GM13977 (cell line): ENCODE results near the gene INMT.

Source experiments
- DNase-seq: peaks from one replicate; pipeline ENCODE4 v3.0.0; 2012; ENCODE audit warnings: low spot score
- in situ Hi-C: fragments of 300-500 bp; cut with MboI; formaldehyde crosslinking; loops from one replicate; pipeline ENCODE4 v1.12.0; 2022; ENCODE audit warnings: low sequenced_read_pairs, low pct_unique_long_range_greater_than_20kb, mixed read lengths, inconsistent platforms; ENCODE audit not compliant: unreplicated experiment
- TF ChIP-seq, protein P1 (sequence below): IDR thresholded peaks from 2 replicates; pipeline ENCODE4 v1.5.1; 2012; ENCODE audit warnings: mild to moderate bottlenecking, control low read depth; ENCODE audit not compliant: insufficient read depth; ENCODE audit errors: extremely low read depth, missing control alignments

INMT gene

DNA sequence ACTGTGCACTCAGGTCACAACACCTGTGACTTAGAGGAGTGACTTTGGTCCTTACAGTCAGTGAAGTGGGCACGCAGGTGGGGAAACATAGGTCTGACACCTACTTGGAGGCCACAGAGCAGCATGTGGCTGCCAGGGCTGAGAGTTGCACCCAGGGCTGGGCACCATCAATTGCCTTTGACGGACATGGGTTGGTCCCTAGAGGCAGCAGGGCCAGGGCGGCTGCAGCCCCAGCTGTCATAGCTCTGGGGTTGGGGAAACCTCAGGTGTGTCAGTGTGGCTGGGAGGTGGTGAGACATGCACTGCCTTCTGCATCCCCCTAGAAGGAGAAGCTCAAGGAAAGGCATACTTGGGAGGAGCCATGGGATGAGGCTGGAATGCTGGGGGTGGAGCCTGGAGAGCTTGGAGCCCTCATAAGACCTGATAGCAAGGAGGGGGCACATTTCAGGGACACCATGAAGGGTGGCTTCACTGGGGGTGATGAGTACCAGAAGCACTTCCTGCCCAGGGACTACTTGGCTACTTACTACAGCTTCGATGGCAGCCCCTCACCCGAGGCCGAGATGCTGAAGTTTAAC is at the start of gene INMT:
Gene INMT, plus strand, starts transcription at position 440 of the 578 bp plus-strand sequence. Its CDS starts 16 bp downstream, at position 456.
- no peak for DNase-seq
- TF ChIP-seq, protein P1, sequence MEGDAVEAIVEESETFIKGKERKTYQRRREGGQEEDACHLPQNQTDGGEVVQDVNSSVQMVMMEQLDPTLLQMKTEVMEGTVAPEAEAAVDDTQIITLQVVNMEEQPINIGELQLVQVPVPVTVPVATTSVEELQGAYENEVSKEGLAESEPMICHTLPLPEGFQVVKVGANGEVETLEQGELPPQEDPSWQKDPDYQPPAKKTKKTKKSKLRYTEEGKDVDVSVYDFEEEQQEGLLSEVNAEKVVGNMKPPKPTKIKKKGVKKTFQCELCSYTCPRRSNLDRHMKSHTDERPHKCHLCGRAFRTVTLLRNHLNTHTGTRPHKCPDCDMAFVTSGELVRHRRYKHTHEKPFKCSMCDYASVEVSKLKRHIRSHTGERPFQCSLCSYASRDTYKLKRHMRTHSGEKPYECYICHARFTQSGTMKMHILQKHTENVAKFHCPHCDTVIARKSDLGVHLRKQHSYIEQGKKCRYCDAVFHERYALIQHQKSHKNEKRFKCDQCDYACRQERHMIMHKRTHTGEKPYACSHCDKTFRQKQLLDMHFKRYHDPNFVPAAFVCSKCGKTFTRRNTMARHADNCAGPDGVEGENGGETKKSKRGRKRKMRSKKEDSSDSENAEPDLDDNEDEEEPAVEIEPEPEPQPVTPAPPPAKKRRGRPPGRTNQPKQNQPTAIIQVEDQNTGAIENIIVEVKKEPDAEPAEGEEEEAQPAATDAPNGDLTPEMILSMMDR = no peak
- in situ Hi-C loops = no loop called here

DNA sequence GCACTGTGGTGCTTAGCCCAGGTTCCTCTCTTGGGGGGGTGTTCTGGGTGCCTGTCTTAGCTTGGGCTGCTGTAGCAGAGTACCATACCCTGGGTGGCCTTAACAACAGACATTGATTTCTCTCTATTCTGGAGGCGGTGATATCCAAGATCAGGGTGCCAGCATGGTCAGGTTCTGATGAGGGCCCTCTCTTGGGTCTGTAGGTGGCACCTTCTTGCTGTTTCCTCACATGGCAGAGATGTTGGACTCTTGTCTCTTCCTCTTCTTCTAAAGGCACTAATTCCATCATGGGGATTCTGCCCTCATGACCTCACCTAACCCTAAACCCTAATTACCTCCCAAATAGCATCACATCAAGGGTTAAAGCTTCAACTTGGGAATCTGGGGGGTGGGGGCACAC is 49.7 kb upstream of the INMT start:
- DNase-seq = no peak
- in situ Hi-C loops = no loop called here
- TF ChIP-seq, protein P1 = peak; percentile 13

DNA sequence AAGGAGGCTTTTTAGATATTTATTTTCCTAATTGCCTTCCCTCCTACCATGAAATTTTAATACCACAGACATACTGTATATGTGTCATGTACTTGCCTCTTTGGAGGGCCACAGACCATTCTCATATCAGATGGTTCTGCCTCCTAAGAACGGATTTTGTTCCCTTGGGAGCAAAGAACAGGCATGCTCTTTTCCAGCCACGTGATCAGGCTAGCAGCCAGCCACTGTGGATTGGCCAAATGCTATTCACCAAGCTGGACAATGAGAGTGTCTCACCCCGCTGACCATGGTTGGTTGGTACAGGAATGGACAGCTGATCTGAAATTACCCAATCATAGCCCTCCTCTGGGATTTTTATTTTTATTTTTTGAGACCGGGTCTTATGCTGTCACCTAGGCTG is 48.2 kb upstream of the INMT start:
- in situ Hi-C loops = no loop called here
- TF ChIP-seq, protein P1 = no peak
- no peak for DNase-seq

DNA sequence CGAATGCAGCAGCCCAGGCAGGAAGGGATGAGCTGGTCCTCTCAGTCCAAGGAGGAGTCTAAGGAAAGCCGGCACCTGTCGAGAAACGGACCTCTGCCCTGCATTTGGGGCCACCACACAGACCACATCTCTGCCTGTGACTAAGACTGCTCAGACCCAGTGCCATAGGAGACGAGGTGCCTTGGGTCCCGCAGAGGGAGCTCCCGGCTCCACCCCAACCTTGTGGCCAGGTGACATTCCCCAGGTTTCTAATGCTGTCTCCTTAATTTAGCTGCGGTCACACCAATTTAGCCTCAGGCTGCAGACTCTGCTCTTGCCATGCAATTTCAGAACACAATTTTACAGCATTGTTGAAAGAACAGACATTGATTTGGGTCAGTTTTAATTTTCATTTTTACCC is 46.9 kb upstream of the INMT start:
- TF ChIP-seq, protein P1 = no peak
- in situ Hi-C loops = no loop called here
- DNase-seq = no peak

DNA sequence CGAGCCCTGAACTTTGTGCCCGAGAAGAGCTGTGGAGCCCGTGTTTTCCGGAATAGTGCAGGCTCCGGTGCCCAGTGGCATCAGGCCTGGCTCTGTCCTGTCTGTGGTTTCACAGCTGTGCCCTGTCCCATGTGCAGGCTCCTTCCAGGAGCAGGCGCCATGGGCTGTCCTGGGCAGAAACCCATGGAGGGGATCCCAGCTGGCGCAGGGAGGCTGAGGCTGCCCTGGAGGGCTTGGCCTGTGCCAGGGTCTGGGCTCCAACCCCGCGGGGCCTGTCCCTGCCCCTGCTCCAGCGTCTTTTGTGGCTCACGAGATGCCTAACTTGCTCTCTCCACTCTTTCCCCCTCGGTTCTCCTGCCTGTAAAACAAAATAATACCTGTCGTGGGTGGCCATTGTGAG is 46.3 kb upstream of the INMT start:
- DNase-seq = no peak
- TF ChIP-seq, protein P1 = no peak
- in situ Hi-C loops = no loop called here

DNA sequence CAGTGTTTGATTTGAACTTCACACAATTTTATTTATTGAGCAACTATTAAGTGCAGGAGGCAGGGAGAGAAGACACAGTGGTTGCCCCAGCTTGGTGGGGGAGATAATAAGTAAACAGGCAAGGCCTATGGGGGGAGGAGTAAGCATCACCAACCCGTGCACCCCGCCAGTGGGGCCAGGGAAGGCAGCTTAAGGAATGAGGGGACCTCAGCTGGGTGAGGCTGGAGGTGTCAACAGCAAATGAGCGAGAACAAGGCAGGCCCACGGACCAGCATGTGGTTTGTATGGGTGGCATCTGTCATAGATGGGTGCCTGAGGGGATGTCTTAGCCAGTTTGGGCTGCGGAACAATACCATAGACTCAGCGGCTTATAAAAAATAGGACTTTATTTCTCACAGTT is 45.6 kb upstream of the INMT start:
- in situ Hi-C loops = no loop called here
- no peak for DNase-seq
- TF ChIP-seq, protein P1 = no peak
